Parathyroid adenoma (tissue), 2 donors: ENCODE results near the gene NAV1.

Experiments used
- H2AFZ ChIP-seq: fragments of 300-600 bp; sonication (generic); one replicate; pipeline ENCODE4 v1.7.0; 2017; ENCODE audit warnings: antibody characterized with exemption, mild to moderate bottlenecking
- H3K27ac ChIP-seq: fragments of 300-600 bp; sonication (generic); one replicate; pipeline ENCODE4 v1.7.0; 2017
- H3K27me3 ChIP-seq: fragments of 300-600 bp; sonication (generic); one replicate; pipeline ENCODE4 v1.7.0; 2017; ENCODE audit warnings: low read length; ENCODE audit not compliant: control insufficient read depth, insufficient read depth
- H3K36me3 ChIP-seq: fragments of 300-600 bp; sonication (generic); one replicate; pipeline ENCODE4 v1.7.0; 2017; ENCODE audit warnings: low read length; ENCODE audit not compliant: control insufficient read depth, insufficient read depth
- H3K4me1 ChIP-seq: fragments of 300-600 bp; sonication (generic); one replicate; pipeline ENCODE4 v1.7.0; 2017; ENCODE audit warnings: control low read depth
- H3K4me2 ChIP-seq: fragments of 300-600 bp; sonication (generic); one replicate; pipeline ENCODE4 v1.7.0; 2017; ENCODE audit warnings: low read length
- H3K4me3 ChIP-seq: fragments of 300-600 bp; sonication (generic); one replicate; pipeline ENCODE4 v1.7.0; 2017; ENCODE audit warnings: low read depth, low read length
- H3K79me2 ChIP-seq: fragments of 300-600 bp; sonication (generic); one replicate; pipeline ENCODE4 v1.7.0; 2017; ENCODE audit warnings: control low read depth
- H3K9ac ChIP-seq: fragments of 300-600 bp; sonication (generic); one replicate; pipeline ENCODE4 v1.7.0; 2017; ENCODE audit warnings: mild to moderate bottlenecking
- H3K9me3 ChIP-seq: fragments of 300-600 bp; sonication (generic); one replicate; pipeline ENCODE4 v1.7.0; 2017; ENCODE audit warnings: low read length; ENCODE audit not compliant: control insufficient read depth
- CTCF ChIP-seq: fragments of 300-600 bp; sonication (generic); IDR thresholded peaks from one replicate; pipeline ENCODE4 v1.7.0; 2017; ENCODE audit warnings: antibody characterized with exemption, mild to moderate bottlenecking
- donor health status: primary hyperparathyroidism.

The NAV1 gene

GRCh38 chr1:201539561-201540431, 869 bp downstream of the NAV1 start:
- Histone ChIP-seq H3K4me3 (peak overlapping the region; percentile 74), H3K27ac (peak overlapping the region; percentile 67), H2AFZ (peak overlapping the region; percentile 59), H3K27me3 (no peaks in the 10 kb centered on the region), H3K4me1 (peaks cover 12% of the 10 kb centered on the region), H3K9ac (no peak overlapping the region), H3K79me2 (peaks cover 10% of the 10 kb centered on the region), H3K4me2 (peak overlapping the region; percentile 95), H3K36me3 (no peaks in the 10 kb centered on the region), H3K9me3 (no peaks in the 10 kb centered on the region)
- TF ChIP-seq CTCF, result no peak

GRCh38 chr1:201540846-201541735, 2.2 kb downstream of the NAV1 start:
- Histone ChIP-seq H3K27me3 (no peaks in the 10 kb centered on the region), H3K79me2 (peaks cover 12% of the 10 kb centered on the region), H3K9ac (no peak overlapping the region), H3K9me3 (no peaks in the 10 kb centered on the region), H3K4me3 (peak overlapping the region; percentile 74), H3K4me1 (peaks cover 12% of the 10 kb centered on the region), H2AFZ (peak overlapping the region; percentile 59), H3K27ac (peak overlapping the region; percentile 67), H3K36me3 (no peaks in the 10 kb centered on the region), H3K4me2 (peak overlapping the region; percentile 95)
- no peak for TF ChIP-seq CTCF

GRCh38 chr1:201542309-201543035, 3.5 kb downstream of the NAV1 start:
- Histone ChIP-seq H3K79me2 (peaks cover 15% of the 10 kb centered on the region), H3K9ac (no peak overlapping the region), H3K27me3 (no peaks in the 10 kb centered on the region), H3K27ac (peak overlapping the region; percentile 30), H3K36me3 (no peaks in the 10 kb centered on the region), H3K4me1 (peaks cover 12% of the 10 kb centered on the region), H3K4me3 (no peak overlapping the region), H3K9me3 (no peaks in the 10 kb centered on the region), H3K4me2 (no peak overlapping the region), H2AFZ (no peak overlapping the region)
- no peak for TF ChIP-seq CTCF

DNA sequence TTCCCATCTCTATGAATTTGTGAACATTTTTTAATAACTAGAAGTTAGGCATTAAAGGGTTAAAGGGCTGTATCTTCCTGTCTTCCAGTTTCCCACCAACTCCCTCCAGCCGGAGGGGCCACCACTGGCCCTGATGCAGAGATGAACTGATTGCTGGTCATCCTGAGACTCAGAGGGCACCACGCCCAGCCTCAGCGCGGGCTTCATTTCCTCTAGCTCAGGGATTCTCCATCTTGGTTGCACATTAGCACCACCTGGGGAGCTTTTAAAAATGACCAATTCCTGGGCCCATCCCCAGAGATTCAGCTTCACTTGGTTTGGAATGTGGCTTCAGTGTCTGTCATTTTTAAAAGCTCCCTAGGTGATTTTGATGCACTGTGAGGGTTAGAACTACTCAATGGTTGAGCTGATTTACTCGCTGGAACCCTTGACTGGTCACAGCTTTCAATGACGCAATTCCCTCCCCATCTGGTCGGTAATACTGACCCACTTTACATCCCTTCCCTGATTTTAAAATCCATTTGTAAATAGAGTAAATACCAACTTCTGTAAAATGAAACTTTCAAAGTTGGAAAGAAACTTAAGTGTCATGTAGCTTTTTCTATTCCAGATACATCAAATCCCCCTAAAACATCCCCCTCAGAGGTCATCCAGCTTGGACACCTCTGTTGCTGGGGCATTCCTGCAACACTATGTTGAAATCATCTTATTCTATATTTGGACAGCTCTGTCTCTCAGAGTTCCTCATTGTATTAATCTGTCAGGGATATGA, 5.1 kb downstream of the NAV1 start:
- H3K27ac ChIP-seq, result no peak overlapping the region
- H3K79me2 ChIP-seq, result peaks cover 15% of the 10 kb centered on the region
- H3K9me3 ChIP-seq, result no peaks in the 10 kb centered on the region
- peaks cover 10% of the 10 kb centered on the region for H3K4me1 ChIP-seq
- H3K4me3 ChIP-seq, result no peak overlapping the region
- no peak overlapping the region for H3K4me2 ChIP-seq
- no peaks in the 10 kb centered on the region for H3K36me3 ChIP-seq
- no peaks in the 10 kb centered on the region for H3K27me3 ChIP-seq
- H3K9ac ChIP-seq, result no peak overlapping the region
- no peak for TF ChIP-seq CTCF
- H2AFZ ChIP-seq, result no peak overlapping the region
